Loucy (cell line): ENCODE data around the gene STK32C.

Experiments
- CTCF ChIP-seq: fragments of 200-600 bp; sonication (generic); conservative IDR thresholded peaks from 2 replicates; pipeline ENCODE4 v1.5.1; 2014; ENCODE audit warnings: mild to moderate bottlenecking, antibody characterized with exemption, low read length
- EZH2phosphoT487 ChIP-seq: fragments of 200-600 bp; IDR thresholded peaks from 2 replicates; pipeline ENCODE4 v1.6.1; 2018; ENCODE audit warnings: antibody characterized with exemption, mild to moderate bottlenecking, moderate library complexity, borderline replicate concordance

- TF ChIP-seq CTCF (no peak), EZH2phosphoT487 (no peak)
These were observed 31.5 kb upstream of the STK32C start for GRCh38 chr10:132339276-132339675.
